Transverse colon (tissue), 4 donors: ENCODE results near the gene TRRAP.

Experiments used
- CTCF ChIP-seq, 5 experiments: fragments of 200-600 bp in 3 of 5; fragments of 450-650 bp in 2 of 5; sonication (generic) in 3 of 5; IDR thresholded peaks; 1 replicate in 2 of 5; 2 replicates in 3 of 5; pipeline ENCODE4 v1.5.1; 2016 to 2017; ENCODE audit warnings: antibody characterized with exemption in 5 of 5, inconsistent platforms in 3 of 5, mild to moderate bottlenecking in 2 of 5, moderate library complexity in 1 of 5
- POLR2AphosphoS5 ChIP-seq, 3 donors: sonication (generic); formaldehyde crosslinking; IDR thresholded peaks; one replicate each; pipeline ENCODE4 v1.6.1; 2016; ENCODE audit warnings: antibody characterized with exemption in 3 of 3

DNA sequence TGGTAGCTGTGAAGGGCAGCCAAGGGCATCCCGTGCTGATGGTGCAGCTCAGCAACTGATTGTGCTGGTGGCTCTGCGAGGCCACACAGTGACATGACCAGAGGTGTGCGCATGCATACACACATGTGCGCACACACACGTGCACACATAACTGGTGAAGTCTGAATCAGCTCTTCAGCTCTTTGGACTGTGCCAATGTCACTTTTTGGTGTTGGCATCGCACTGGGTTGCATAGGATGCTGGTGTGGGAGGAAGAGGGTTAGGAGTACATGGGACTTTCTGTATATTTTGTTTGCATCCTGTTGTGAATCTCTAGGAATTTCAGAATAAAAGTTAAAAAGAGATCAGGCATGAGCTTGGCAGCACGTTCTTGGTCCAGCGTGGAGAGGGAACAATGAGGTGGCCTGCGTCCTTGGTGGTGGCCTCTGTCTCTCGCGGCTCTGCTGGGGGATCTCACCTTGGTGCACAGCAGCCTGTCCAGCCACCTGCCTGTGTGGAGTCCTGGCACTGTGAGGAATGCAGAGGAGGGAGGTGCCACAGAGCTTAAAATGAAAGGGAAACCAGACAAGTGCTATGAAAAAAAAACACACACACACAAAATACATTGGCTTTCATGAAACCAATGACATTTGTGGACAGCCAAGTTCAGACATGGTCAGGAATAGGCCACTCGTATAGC lies 124.0 kb downstream of the TRRAP start:
- TF ChIP-seq POLR2AphosphoS5 (IDR thresholded peaks at IDR 0.05): no peak
- no peak for TF ChIP-seq CTCF (IDR thresholded peaks at IDR 0.05)
